ENCODE measurements around the gene FOXC2.

The FOXC2 gene

GRCh38 chr16:86591270-86591669 is 24.6 kb downstream of the FOXC2 start:
- Histone ChIP-seq H3K9me3 (ENCODE audit: insufficient read depth, low read length) (no peaks in the 10 kb centered on the region), H3K4me3 (ENCODE audit: low read length) (no peak overlapping the region), H4K20me1 (ENCODE audit: insufficient read depth, low read length) (no peaks in the 10 kb centered on the region), H3K79me2 (ENCODE audit: low read length) (no peaks in the 10 kb centered on the region), H3K4me2 (ENCODE audit: low read length) (no peak overlapping the region), H3K27ac (ENCODE audit: low read length) (no peak overlapping the region), H3K36me3 (replicated peaks; ENCODE audit: low read depth, low read length) (no peaks in the 10 kb centered on the region), H3K27me3 (ENCODE audit: low read depth, low read length) (peaks cover 44% of the 10 kb centered on the region), H2AFZ (ENCODE audit: low read depth, low read length) (no peak overlapping the region), H3K4me1 (ENCODE audit: low read length) (no peaks in the 10 kb centered on the region), H3K9ac (ENCODE audit: low read length) (no peak overlapping the region)
- TF ChIP-seq EZH2phosphoT487 (IDR thresholded peaks at IDR 0.05; ENCODE audit: low read depth) (no peak), CTCF (IDR thresholded peaks at IDR 0.05; ENCODE audit: low read depth, low read length) (no peak)

GRCh38 chr16:86593913-86594620 is 27.4 kb downstream of the FOXC2 start:
- no peak overlapping the region for H3K9ac ChIP-seq (ENCODE audit: low read length)

GRCh38 chr16:86594721-86595120 is 28.1 kb downstream of the FOXC2 start:
- no peaks in the 10 kb centered on the region for H3K36me3 ChIP-seq (replicated peaks; ENCODE audit: low read depth, low read length)
- H4K20me1 ChIP-seq (ENCODE audit: insufficient read depth, low read length), result no peaks in the 10 kb centered on the region
- H3K4me1 ChIP-seq (ENCODE audit: low read length), result no peaks in the 10 kb centered on the region
- H3K9ac ChIP-seq (ENCODE audit: low read length), result no peak overlapping the region
- no peak overlapping the region for H2AFZ ChIP-seq (ENCODE audit: low read depth, low read length)
- TF ChIP-seq EZH2phosphoT487 (IDR thresholded peaks at IDR 0.05; ENCODE audit: low read depth), result no peak
- no peak for TF ChIP-seq CTCF (IDR thresholded peaks at IDR 0.05; ENCODE audit: low read depth, low read length)
- no peaks in the 10 kb centered on the region for H3K79me2 ChIP-seq (ENCODE audit: low read length)
- H3K27me3 ChIP-seq (ENCODE audit: low read depth, low read length), result peaks cover 49% of the 10 kb centered on the region
- H3K9me3 ChIP-seq (ENCODE audit: insufficient read depth, low read length), result no peaks in the 10 kb centered on the region
- no peak overlapping the region for H3K4me2 ChIP-seq (ENCODE audit: low read length)
- H3K27ac ChIP-seq (ENCODE audit: low read length), result no peak overlapping the region
- no peak overlapping the region for H3K4me3 ChIP-seq (ENCODE audit: low read length)

More at GRCh38 chr16:86593913-86594620, 27.4 kb downstream of the FOXC2 start:
- no peak overlapping the region for H3K27ac ChIP-seq (ENCODE audit: low read length)
- TF ChIP-seq EZH2phosphoT487 (IDR thresholded peaks at IDR 0.05; ENCODE audit: low read depth) (no peak), CTCF (IDR thresholded peaks at IDR 0.05; ENCODE audit: low read depth, low read length) (no peak)
- no peaks in the 10 kb centered on the region for H3K36me3 ChIP-seq (replicated peaks; ENCODE audit: low read depth, low read length)
- H3K4me1 ChIP-seq (ENCODE audit: low read length), result no peaks in the 10 kb centered on the region
- H4K20me1 ChIP-seq (ENCODE audit: insufficient read depth, low read length), result no peaks in the 10 kb centered on the region
- no peak overlapping the region for H3K4me3 ChIP-seq (ENCODE audit: low read length)
- no peak overlapping the region for H3K4me2 ChIP-seq (ENCODE audit: low read length)
- H3K27me3 ChIP-seq (ENCODE audit: low read depth, low read length), result peaks cover 50% of the 10 kb centered on the region
- H3K9me3 ChIP-seq (ENCODE audit: insufficient read depth, low read length), result no peaks in the 10 kb centered on the region
- H2AFZ ChIP-seq (ENCODE audit: low read depth, low read length), result no peak overlapping the region
- no peaks in the 10 kb centered on the region for H3K79me2 ChIP-seq (ENCODE audit: low read length)

GRCh38 chr16:86595983-86596605 is 29.5 kb downstream of the FOXC2 start:
- H2AFZ ChIP-seq (ENCODE audit: low read depth, low read length), result no peak overlapping the region
- H3K79me2 ChIP-seq (ENCODE audit: low read length), result no peaks in the 10 kb centered on the region
- TF ChIP-seq CTCF (IDR thresholded peaks at IDR 0.05; ENCODE audit: low read depth, low read length) (no peak), EZH2phosphoT487 (IDR thresholded peaks at IDR 0.05; ENCODE audit: low read depth) (no peak)
- no peak overlapping the region for H3K9ac ChIP-seq (ENCODE audit: low read length)
- H4K20me1 ChIP-seq (ENCODE audit: insufficient read depth, low read length), result no peaks in the 10 kb centered on the region
- H3K36me3 ChIP-seq (replicated peaks; ENCODE audit: low read depth, low read length), result no peaks in the 10 kb centered on the region
- no peaks in the 10 kb centered on the region for H3K4me1 ChIP-seq (ENCODE audit: low read length)
- no peak overlapping the region for H3K27ac ChIP-seq (ENCODE audit: low read length)
- no peak overlapping the region for H3K4me2 ChIP-seq (ENCODE audit: low read length)
- no peak overlapping the region for H3K4me3 ChIP-seq (ENCODE audit: low read length)
- H3K27me3 ChIP-seq (ENCODE audit: low read depth, low read length), result peaks cover 42% of the 10 kb centered on the region
- H3K9me3 ChIP-seq (ENCODE audit: insufficient read depth, low read length), result no peaks in the 10 kb centered on the region

Data from OCI-LY3 (cell line).